DMS 273 treated with DMSO at 0.1 percent for 48 hours (cell line): ENCODE data around the gene P2RX4.
"Not testable (repeated sequence)": the region's sequence is repeated elsewhere in the genome, so short reads cannot be mapped to it uniquely, and the experiment has no call there.

Experiments used
- DNase-seq: peaks from one replicate; lab custom pipeline; 2025; lab: John Stamatoyannopoulos, UW

P2RX4 gene

DNA sequence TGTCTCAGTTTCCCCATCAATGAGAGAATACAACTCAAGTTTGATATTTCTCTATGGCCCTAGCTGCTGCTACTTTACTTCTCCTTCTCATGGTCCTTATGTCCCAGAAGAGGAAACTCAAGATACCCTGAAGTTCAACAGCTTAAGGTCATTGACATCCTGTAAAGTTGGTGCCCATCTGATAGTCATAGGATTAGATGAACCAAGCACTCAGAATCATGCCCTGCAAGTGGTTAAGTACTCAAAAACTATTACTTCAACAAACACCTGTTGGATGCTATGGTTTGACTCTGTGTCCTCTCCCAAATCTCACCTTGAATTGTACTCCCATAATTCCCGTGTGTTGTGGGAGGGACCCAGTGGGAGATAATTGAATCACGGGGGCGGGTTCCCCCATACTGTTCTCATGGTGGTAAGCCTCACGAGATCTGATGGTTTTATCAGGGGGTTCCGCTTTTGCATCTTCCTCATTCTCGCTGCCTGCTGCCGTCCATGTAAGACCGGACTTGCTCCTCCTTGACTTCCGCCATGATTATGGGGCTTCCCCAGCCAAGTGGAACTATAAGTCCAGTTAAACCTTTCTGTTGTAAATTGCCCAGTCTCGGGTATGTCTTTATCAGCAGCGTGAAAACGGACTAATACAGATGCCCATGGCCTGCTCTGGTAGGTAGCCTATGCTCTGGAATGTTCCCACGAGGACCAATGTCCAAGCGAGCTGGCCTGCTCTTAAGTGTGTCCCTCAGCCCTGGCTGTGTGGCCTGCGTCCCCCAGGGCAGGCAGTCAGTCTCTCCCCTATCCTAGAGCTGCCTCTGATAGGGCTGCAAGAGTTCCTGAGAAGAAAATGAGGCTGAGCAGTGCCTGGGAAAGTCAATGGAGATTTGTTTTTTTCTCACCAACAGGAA lies 68.5 kb downstream of the P2RX4 start:
- DNase-seq, result no peak

DNA sequence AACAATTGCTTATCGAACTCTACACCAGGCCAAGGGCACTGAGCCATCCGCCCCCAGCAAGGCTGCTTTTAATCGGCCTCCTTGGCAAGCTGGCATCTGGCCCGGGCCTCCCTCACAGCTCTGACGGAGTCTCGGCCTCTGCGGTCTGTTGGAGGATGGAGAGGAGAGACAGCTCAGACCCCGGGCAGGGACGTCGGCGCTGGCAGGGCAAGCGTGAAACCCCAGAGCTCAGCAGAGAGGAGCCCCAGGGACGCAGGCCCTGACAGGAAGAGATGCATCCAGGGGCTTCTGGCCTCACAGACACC lies 69.1 kb downstream of the P2RX4 start:
- DNase-seq, result no peak

DNA sequence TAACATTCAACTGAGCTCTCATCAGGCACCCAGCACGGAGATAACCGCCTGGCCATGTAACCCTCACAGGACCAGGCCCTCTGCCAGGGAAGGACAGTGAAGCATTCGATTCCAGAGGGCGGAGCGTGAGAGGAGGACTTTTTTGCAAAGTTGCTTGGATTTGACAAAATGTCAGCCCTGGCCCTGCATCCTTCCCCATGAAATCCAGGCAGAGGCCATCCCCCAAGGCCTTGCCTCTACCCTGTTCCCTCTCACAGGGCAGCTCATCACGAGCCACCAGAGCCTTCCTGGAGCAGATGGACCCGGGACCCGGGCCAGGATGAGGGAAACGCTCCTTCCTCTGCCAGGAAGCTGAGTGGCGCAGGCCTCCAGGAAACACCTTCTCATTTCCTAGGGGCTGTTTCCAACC lies 69.6 kb downstream of the P2RX4 start:
- DNase-seq, result no peak

DNA sequence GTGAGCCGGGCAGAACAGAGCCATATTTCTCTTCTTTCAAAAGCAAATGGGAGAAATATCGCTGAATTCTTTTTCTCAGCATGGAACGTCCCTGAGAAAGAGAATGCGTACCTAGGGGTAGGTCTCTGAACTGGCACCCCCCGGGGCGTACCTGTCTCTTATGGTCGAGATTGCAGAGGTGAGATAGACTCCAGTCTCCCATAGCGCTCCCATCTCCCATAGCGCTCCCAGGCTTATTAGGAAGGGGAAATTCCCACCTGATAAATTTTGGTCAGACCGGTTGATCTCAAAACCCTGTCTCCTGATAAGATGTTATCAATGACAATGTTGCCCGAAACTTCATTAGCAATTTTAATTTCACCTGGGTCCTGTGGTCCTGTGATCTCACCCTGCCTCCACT lies 70.6 kb downstream of the P2RX4 start:
- not testable (repeated sequence) for DNase-seq

DNA sequence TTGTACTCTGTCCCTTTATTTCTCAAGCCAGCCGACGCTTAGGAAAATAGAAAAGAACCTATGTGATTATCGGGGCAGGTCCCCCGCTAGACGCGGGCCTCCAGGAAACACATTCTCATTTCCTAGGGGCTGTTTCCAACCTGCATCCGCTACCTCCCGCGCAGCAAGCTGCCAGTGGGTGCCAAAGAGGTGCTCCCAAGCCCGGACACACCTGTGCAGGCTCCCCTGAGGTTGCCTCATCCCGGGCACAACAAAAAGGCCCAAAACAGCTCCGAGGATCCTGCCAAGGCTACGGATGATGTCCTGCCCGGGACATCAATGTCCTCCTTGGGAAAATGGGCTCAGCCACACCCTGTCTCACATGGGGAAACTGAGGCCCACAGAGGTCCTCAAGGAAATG lies 71.2 kb downstream of the P2RX4 start:
- not testable (repeated sequence) for DNase-seq

DNA sequence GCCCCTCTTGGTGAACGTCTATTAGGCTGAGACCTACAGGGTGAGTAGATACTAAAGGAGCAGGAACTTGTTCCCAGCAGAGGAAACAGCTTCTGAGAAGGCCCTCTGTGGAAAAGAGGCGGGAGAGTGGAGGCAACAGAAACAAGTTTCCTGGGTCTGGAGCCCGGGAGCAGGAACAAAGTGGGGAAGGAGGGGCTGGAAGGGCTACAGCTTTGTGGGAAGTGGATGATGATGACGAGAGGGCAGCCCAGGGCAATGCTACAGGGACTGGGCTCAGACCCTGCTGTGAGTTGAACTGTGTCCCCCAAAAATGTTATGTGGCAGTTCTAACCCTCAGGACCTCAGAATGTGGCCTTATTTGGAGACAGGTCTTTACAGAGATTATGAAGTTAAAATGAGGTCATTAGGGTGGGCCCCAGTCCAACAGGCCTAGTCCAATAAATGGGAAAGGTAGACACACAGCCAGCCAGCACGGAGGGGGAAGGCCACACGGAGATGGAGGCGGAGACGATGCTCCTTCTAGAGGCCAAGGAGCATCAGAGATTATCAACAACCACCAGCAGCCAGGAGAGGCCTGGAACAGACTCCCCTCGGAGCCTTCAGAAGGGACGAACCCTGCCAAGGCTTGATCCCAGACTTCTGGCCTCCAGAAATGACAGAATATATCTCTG lies 72.3 kb downstream of the P2RX4 start:
- DNase-seq, result no peak

DNA sequence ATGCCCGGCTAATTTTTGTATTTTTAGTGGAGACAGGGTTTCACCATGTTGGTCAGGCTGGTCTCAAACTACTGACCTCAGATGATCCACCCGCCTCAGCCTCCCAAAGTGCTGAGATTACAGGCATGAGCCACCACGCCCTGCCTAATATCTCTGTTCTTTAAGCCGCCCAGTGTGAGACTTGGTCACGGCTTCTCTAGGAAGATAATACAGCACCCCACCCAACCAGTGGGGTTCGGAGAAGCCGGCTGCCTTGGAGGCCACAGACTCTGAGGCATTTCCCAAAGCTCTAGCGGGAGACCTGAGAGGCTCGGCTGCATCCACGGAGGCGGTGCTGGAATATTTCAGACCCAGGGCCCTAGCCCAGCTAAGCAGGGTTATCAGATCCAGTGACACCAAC lies 73.0 kb downstream of the P2RX4 start:
- not testable (repeated sequence) for DNase-seq

DNA sequence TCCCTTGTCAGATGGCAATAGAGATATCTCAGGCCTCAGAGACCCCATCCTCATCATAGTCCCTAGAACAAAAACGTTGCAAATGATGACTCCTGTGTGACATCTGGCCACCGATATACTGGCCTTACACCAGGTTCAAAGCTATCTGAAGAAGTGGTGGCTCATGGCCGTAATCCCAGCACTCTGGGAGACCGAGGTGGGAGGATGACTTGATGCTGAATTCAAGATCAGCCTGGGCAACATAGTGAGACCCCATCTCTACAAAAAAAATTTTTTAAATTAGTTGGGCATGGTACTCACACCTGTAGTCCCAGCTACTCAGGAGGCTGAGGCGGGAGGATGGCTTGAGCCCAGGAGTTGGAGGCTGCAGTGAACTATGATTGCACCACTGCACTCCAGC lies 73.5 kb downstream of the P2RX4 start:
- no peak for DNase-seq
